Measurements from ENCODE around the gene APPL2.

The APPL2 gene

GRCh38 chr12:105219261-105220028 lies 16.5 kb downstream of the APPL2 start:
- H3K4me3 ChIP-seq (ENCODE audit: low read length) = no peak overlapping the region
- TF ChIP-seq CTCF (IDR thresholded peaks at IDR 0.05; ENCODE audit: insufficient read depth, low read depth, low read length, missing control alignments) = no peak
- DNase-seq (ENCODE audit: low read depth) = no peak

DNA sequence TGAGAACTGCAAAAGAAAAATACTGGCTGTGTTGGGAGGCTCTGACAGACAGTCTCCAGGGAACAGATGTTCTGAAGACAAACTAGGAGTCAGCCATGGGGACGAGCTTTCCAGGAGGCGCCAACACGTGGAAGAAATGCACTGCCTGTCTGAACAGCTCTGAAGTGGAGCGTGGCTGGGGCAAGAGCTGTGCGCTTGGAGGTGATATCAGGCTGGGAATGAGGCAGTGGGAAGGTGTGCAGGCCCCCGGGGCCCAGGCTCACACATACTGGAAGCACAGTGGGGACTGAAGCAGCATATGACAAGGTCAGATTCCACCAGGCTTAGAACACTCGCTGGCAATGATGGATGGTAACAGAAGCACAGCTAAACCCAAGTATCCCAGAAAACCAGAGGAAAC lies 17.5 kb downstream of the APPL2 start:
- DNase-seq (ENCODE audit: low read depth) = no peak
- TF ChIP-seq CTCF (IDR thresholded peaks at IDR 0.05; ENCODE audit: insufficient read depth, low read depth, low read length, missing control alignments) = no peak
- no peak overlapping the region for H3K4me3 ChIP-seq (ENCODE audit: low read length)

- TF ChIP-seq CTCF (IDR thresholded peaks at IDR 0.05; ENCODE audit: insufficient read depth, low read depth, low read length, missing control alignments) = no peak
- no peak overlapping the region for H3K4me3 ChIP-seq (ENCODE audit: low read length)
- DNase-seq (ENCODE audit: low read depth) = peak; percentile 34
Observed at GRCh38 chr12:105214670-105215375, 21.2 kb downstream of the APPL2 start.

DNA sequence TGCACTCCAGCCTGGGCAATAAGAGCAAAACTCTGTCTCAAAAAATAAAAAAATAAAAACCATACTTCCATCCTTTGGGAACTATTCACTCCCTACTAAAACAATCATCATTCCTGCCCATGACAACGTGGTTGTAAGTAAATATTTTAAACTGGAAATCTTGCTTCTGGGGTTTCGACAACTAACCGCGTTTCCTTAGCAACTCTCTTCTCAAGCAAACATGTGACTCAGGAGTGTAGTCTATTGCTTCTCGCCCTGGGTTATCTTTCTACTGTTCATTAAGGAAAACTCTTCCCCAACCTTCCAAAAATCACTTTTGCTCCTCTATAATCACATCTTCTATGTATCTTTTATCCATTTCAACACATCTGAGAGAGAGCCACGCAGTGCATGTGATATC lies 21.8 kb downstream of the APPL2 start:
- H3K4me3 ChIP-seq (ENCODE audit: low read length) = no peak overlapping the region
- TF ChIP-seq CTCF (IDR thresholded peaks at IDR 0.05; ENCODE audit: insufficient read depth, low read depth, low read length, missing control alignments) = no peak
- DNase-seq (ENCODE audit: low read depth) = peak; percentile 41

- no peak for TF ChIP-seq CTCF (IDR thresholded peaks at IDR 0.05; ENCODE audit: insufficient read depth, low read depth, low read length, missing control alignments)
- peak; percentile 14 for DNase-seq (ENCODE audit: low read depth)
- H3K4me3 ChIP-seq (ENCODE audit: low read length) = no peak overlapping the region
Observed at GRCh38 chr12:105212438-105212837, 23.5 kb downstream of the APPL2 start.

- no peak for DNase-seq (ENCODE audit: low read depth)
- no peak overlapping the region for H3K4me3 ChIP-seq (ENCODE audit: low read length)
- no peak for TF ChIP-seq CTCF (IDR thresholded peaks at IDR 0.05; ENCODE audit: insufficient read depth, low read depth, low read length, missing control alignments)
Observed at GRCh38 chr12:105209091-105209490, 26.9 kb downstream of the APPL2 start.
